Measurements from ENCODE around the gene RHOH.
A peak's percentile ranks its signal among the peaks of the same experiment; 100 is the strongest.
"Not testable (repeated sequence)": the region's sequence is repeated elsewhere in the genome, so short reads cannot be mapped to it uniquely, and the experiment has no call there.

The RHOH gene, protein sequence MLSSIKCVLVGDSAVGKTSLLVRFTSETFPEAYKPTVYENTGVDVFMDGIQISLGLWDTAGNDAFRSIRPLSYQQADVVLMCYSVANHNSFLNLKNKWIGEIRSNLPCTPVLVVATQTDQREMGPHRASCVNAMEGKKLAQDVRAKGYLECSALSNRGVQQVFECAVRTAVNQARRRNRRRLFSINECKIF

DNA sequence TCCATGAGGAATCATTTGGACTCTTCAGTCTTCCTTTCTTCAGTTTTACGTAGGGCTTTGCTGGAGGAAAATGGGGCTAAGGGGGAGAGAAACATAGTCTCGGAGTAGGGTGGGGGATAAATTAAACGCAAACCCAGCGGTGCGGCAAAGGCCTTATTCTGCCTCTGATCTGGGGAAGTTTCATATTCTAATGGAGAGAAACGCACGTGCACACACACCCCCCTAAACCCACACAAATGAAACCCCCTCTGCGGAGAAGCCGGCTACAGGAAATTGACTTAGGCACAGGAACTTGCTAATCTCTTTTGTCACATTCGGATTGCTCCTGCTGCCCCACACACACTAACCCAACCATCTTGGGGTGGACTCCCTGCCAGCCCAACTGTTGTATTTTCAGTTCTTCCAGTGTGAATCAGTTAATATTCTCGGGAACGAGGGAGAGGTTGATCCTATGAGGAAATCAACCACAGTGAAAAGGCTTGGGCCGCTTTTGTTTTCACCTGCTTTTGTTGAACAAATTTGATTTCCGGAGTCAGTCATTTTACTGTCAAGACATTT, at the start of gene RHOH:
Gene RHOH, plus strand, starts transcription at position 308 of the 558 bp plus-strand sequence. CDS start 46,356 bp downstream, outside the sequence.
- Histone ChIP-seq H3K9me3 (ENCODE audit: control insufficient read depth in 5 of 5, low read length in 5 of 5) (no peaks in the 10 kb centered on the region), H3K27me3 (ENCODE audit: control insufficient read depth in 5 of 5, insufficient read depth in 4 of 5, low read length in 5 of 5) (peaks cover 0 to 10% (median 3%) of the 10 kb centered on the region in 5 donors), H3K9ac (ENCODE audit: low read length in 5 of 5) (no peak within 1 kb of the TSS), H3K4me3 (ENCODE audit: low read depth in 1 of 5, low read length in 5 of 5) (peak within 1 kb of the TSS in 3 of 5 donors; percentile 27 to 51 (median 27)), H3K4me1 (ENCODE audit: control insufficient read depth in 5 of 5, insufficient read depth in 5 of 5, low read length in 5 of 5) (no peaks in the 10 kb centered on the region), H3K36me3 (ENCODE audit: control insufficient read depth in 5 of 5, insufficient read depth in 5 of 5, low read length in 5 of 5) (no peaks in the 10 kb centered on the region), H3K27ac (ENCODE audit: low read depth, low read length) (no peak within 1 kb of the TSS)

GRCh38 chr4:40147490-40147889, 49.3 kb upstream of the RHOH start:
- H3K9ac ChIP-seq (ENCODE audit: low read length in 5 of 5): not testable (repeated sequence)

DNA sequence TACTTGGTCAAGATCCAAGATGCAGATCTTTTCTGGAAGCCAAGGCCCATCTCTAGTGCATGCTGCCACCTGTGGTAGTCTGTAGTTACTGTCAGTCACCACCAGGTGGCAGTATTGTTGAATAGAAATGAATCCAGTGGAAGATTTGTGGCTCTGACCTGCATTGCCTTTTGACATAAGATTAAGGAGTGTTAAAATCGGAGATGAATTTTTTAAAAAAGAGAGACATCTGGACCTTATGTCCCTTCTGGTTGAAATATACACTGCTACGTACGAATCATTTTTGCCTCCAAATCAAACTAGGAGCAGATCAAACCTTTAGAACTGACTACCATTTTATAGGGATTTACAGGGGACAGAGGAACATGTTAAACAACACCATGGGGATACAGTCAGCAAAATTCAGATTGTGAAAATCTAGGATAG, 46.9 kb upstream of the RHOH start:
- Histone ChIP-seq H3K27me3 (ENCODE audit: control insufficient read depth in 5 of 5, insufficient read depth in 4 of 5, low read length in 5 of 5) (no peaks in the 10 kb centered on the region), H3K4me1 (ENCODE audit: control insufficient read depth in 5 of 5, insufficient read depth in 5 of 5, low read length in 5 of 5) (no peaks in the 10 kb centered on the region), H3K9ac (ENCODE audit: low read length in 5 of 5) (no peak overlapping the region), H3K9me3 (ENCODE audit: control insufficient read depth in 5 of 5, low read length in 5 of 5) (peaks cover 0 to 6% (median 0%) of the 10 kb centered on the region in 5 donors), H3K36me3 (ENCODE audit: control insufficient read depth in 5 of 5, insufficient read depth in 5 of 5, low read length in 5 of 5) (no peaks in the 10 kb centered on the region), H3K4me3 (ENCODE audit: low read depth in 1 of 5, low read length in 5 of 5) (no peak overlapping the region), H3K27ac (ENCODE audit: low read depth, low read length) (no peak overlapping the region)

More at GRCh38 chr4:40147490-40147889, 49.3 kb upstream of the RHOH start:
- not testable (repeated sequence) for H3K27ac ChIP-seq (ENCODE audit: low read depth, low read length); H3K4me1 ChIP-seq (ENCODE audit: control insufficient read depth in 5 of 5, insufficient read depth in 5 of 5, low read length in 5 of 5); H3K9me3 ChIP-seq (ENCODE audit: control insufficient read depth in 5 of 5, low read length in 5 of 5); H3K27me3 ChIP-seq (ENCODE audit: control insufficient read depth in 5 of 5, insufficient read depth in 4 of 5, low read length in 5 of 5); H3K4me3 ChIP-seq (ENCODE audit: low read depth in 1 of 5, low read length in 5 of 5)
- H3K36me3 ChIP-seq (ENCODE audit: control insufficient read depth in 5 of 5, insufficient read depth in 5 of 5, low read length in 5 of 5): peaks cover 0 to 15% (median 9%) of the 10 kb centered on the region in 5 donors

- Histone ChIP-seq H3K9ac (ENCODE audit: low read length in 5 of 5) (no peak overlapping the region), H3K27me3 (ENCODE audit: control insufficient read depth in 5 of 5, insufficient read depth in 4 of 5, low read length in 5 of 5) (no peaks in the 10 kb centered on the region), H3K9me3 (ENCODE audit: control insufficient read depth in 5 of 5, low read length in 5 of 5) (peaks cover 0 to 6% (median 0%) of the 10 kb centered on the region in 5 donors), H3K4me1 (ENCODE audit: control insufficient read depth in 5 of 5, insufficient read depth in 5 of 5, low read length in 5 of 5) (no peaks in the 10 kb centered on the region), H3K27ac (ENCODE audit: low read depth, low read length) (no peak overlapping the region), H3K36me3 (ENCODE audit: control insufficient read depth in 5 of 5, insufficient read depth in 5 of 5, low read length in 5 of 5) (no peaks in the 10 kb centered on the region), H3K4me3 (ENCODE audit: low read depth in 1 of 5, low read length in 5 of 5) (no peak overlapping the region)
Measured at GRCh38 chr4:40150932-40151331, 45.9 kb upstream of the RHOH start.

DNA sequence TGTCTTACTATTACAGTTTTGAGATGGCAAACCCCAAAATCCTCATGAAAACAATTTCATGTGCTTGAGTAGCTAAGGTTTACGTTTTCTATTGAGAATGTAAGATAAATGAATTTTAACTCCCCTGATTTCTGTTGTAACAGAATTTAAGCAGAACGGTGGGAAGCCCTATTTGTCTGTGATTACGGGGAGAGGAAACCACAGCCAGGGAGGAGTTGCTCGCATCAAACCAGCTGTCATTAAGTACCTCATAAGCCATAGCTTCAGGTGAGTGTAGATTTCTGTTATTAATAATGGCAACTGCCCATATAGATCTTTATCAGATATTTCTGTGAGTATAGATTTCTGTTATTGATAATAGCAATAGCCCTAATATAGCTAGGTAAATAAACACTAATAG, 44.2 kb upstream of the RHOH start:
- no peak overlapping the region for H3K27ac ChIP-seq (ENCODE audit: low read depth, low read length)
- H3K4me1 ChIP-seq (ENCODE audit: control insufficient read depth in 5 of 5, insufficient read depth in 5 of 5, low read length in 5 of 5): peaks cover 0 to 3% (median 0%) of the 10 kb centered on the region in 5 donors
- H3K9me3 ChIP-seq (ENCODE audit: control insufficient read depth in 5 of 5, low read length in 5 of 5): peaks cover 0 to 6% (median 0%) of the 10 kb centered on the region in 5 donors
- no peak overlapping the region for H3K4me3 ChIP-seq (ENCODE audit: low read depth in 1 of 5, low read length in 5 of 5)
- H3K9ac ChIP-seq (ENCODE audit: low read length in 5 of 5): no peak overlapping the region
- H3K36me3 ChIP-seq (ENCODE audit: control insufficient read depth in 5 of 5, insufficient read depth in 5 of 5, low read length in 5 of 5): no peaks in the 10 kb centered on the region
- no peaks in the 10 kb centered on the region for H3K27me3 ChIP-seq (ENCODE audit: control insufficient read depth in 5 of 5, insufficient read depth in 4 of 5, low read length in 5 of 5)

- no peak overlapping the region for H3K9ac ChIP-seq (ENCODE audit: low read length in 5 of 5)
- H3K9me3 ChIP-seq (ENCODE audit: control insufficient read depth in 5 of 5, low read length in 5 of 5): peaks cover 0 to under 1% (median 0%) of the 10 kb centered on the region in 5 donors
- peaks cover 0 to 3% (median 0%) of the 10 kb centered on the region in 5 donors for H3K4me1 ChIP-seq (ENCODE audit: control insufficient read depth in 5 of 5, insufficient read depth in 5 of 5, low read length in 5 of 5)
- no peak overlapping the region for H3K4me3 ChIP-seq (ENCODE audit: low read depth in 1 of 5, low read length in 5 of 5)
- H3K36me3 ChIP-seq (ENCODE audit: control insufficient read depth in 5 of 5, insufficient read depth in 5 of 5, low read length in 5 of 5): peaks cover 0 to 3% (median 0%) of the 10 kb centered on the region in 5 donors
- no peaks in the 10 kb centered on the region for H3K27me3 ChIP-seq (ENCODE audit: control insufficient read depth in 5 of 5, insufficient read depth in 4 of 5, low read length in 5 of 5)
- no peak overlapping the region for H3K27ac ChIP-seq (ENCODE audit: low read depth, low read length)
Measured at GRCh38 chr4:40157436-40157835, 39.4 kb upstream of the RHOH start.

GRCh38 chr4:40160258-40160657, 36.6 kb upstream of the RHOH start:
- Histone ChIP-seq H3K27ac (ENCODE audit: low read depth, low read length) (no peak overlapping the region), H3K4me3 (ENCODE audit: low read depth in 1 of 5, low read length in 5 of 5) (no peak overlapping the region), H3K4me1 (ENCODE audit: control insufficient read depth in 5 of 5, insufficient read depth in 5 of 5, low read length in 5 of 5) (peaks cover 0 to 3% (median 0%) of the 10 kb centered on the region in 5 donors), H3K36me3 (ENCODE audit: control insufficient read depth in 5 of 5, insufficient read depth in 5 of 5, low read length in 5 of 5) (peaks cover 0 to 3% (median 0%) of the 10 kb centered on the region in 5 donors), H3K27me3 (ENCODE audit: control insufficient read depth in 5 of 5, insufficient read depth in 4 of 5, low read length in 5 of 5) (no peaks in the 10 kb centered on the region), H3K9me3 (ENCODE audit: control insufficient read depth in 5 of 5, low read length in 5 of 5) (peaks cover 0 to 4% (median 0%) of the 10 kb centered on the region in 5 donors), H3K9ac (ENCODE audit: low read length in 5 of 5) (no peak overlapping the region)

DNA sequence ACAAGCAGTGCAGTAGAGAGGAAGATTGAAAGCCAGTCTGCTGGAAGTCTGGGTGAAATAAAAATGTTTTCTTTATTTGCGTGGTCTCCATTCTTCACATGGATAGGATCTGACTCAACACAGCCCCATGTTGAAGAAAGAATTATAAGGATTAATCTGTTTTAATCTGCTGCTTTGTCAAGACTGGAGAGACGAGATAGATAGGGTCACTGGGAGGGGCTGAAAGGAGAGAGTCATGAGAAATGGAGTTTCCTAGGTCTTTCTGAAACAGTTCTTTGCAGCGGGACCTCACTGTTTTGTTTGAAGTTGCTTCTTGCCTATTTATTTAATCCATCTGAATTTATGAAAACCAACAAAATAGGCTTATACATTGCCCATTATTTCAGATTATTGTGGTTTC, 32.4 kb upstream of the RHOH start:
- Histone ChIP-seq H3K4me3 (ENCODE audit: low read depth in 1 of 5, low read length in 5 of 5) (no peak overlapping the region), H3K4me1 (ENCODE audit: control insufficient read depth in 5 of 5, insufficient read depth in 5 of 5, low read length in 5 of 5) (peaks cover 0 to 3% (median 0%) of the 10 kb centered on the region in 5 donors), H3K9ac (ENCODE audit: low read length in 5 of 5) (no peak overlapping the region), H3K27ac (ENCODE audit: low read depth, low read length) (no peak overlapping the region), H3K36me3 (ENCODE audit: control insufficient read depth in 5 of 5, insufficient read depth in 5 of 5, low read length in 5 of 5) (peaks cover 0 to 3% (median 2%) of the 10 kb centered on the region in 5 donors), H3K9me3 (ENCODE audit: control insufficient read depth in 5 of 5, low read length in 5 of 5) (peaks cover 4 to 13% (median 10%) of the 10 kb centered on the region in 5 donors), H3K27me3 (ENCODE audit: control insufficient read depth in 5 of 5, insufficient read depth in 4 of 5, low read length in 5 of 5) (no peaks in the 10 kb centered on the region)

DNA sequence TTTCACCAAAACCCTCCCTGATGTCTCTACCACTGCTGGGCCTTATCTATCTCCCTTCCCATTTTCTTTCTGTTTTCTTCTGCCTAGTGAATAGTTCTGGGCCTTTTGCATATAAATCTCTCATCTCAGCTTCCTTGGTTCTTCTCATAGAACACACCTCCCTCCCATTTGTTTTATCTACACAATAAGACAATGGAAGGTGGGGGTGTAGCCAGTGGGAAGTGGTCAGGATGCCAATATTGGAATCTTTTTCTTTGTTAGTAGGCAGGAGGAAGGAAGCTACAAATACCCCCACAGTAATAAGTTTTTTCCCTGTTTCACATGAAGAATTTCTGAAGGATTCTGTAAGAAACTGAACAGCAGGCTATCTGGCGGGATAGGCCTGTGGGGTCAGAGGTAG, 30.9 kb upstream of the RHOH start:
- Histone ChIP-seq H3K27me3 (ENCODE audit: control insufficient read depth in 5 of 5, insufficient read depth in 4 of 5, low read length in 5 of 5) (no peaks in the 10 kb centered on the region), H3K9me3 (ENCODE audit: control insufficient read depth in 5 of 5, low read length in 5 of 5) (peaks cover 4 to 13% (median 10%) of the 10 kb centered on the region in 5 donors), H3K27ac (ENCODE audit: low read depth, low read length) (no peak overlapping the region), H3K9ac (ENCODE audit: low read length in 5 of 5) (no peak overlapping the region), H3K36me3 (ENCODE audit: control insufficient read depth in 5 of 5, insufficient read depth in 5 of 5, low read length in 5 of 5) (peaks cover 0 to 3% (median 2%) of the 10 kb centered on the region in 5 donors), H3K4me1 (ENCODE audit: control insufficient read depth in 5 of 5, insufficient read depth in 5 of 5, low read length in 5 of 5) (peaks cover 0 to 3% (median 0%) of the 10 kb centered on the region in 5 donors), H3K4me3 (ENCODE audit: low read depth in 1 of 5, low read length in 5 of 5) (no peak overlapping the region)

DNA sequence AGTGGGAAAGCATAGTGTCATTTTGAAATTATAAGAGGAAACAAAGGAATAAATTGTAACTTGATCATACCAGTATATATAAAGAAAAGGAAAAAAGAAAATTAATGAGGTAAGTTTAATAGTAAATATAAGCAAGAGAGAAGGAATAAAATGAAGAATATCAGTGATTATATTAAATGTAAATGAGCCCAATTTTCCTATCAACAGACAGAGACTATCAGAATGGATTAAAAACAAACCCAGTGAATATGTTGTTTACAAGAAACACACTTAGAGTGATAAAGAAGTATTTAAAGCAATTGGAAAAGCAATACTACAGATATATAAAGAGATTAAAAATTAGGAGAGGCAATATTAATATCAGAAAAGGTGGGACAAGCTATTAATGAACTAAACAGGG, 28.8 kb upstream of the RHOH start:
- H3K9ac ChIP-seq (ENCODE audit: low read length in 5 of 5): no peak overlapping the region
- H3K9me3 ChIP-seq (ENCODE audit: control insufficient read depth in 5 of 5, low read length in 5 of 5): peaks cover 0 to 13% (median 10%) of the 10 kb centered on the region in 5 donors
- peaks cover 0 to 3% (median 0%) of the 10 kb centered on the region in 5 donors for H3K36me3 ChIP-seq (ENCODE audit: control insufficient read depth in 5 of 5, insufficient read depth in 5 of 5, low read length in 5 of 5)
- H3K4me1 ChIP-seq (ENCODE audit: control insufficient read depth in 5 of 5, insufficient read depth in 5 of 5, low read length in 5 of 5): peaks cover 0 to 4% (median 0%) of the 10 kb centered on the region in 5 donors
- no peak overlapping the region for H3K27ac ChIP-seq (ENCODE audit: low read depth, low read length)
- H3K27me3 ChIP-seq (ENCODE audit: control insufficient read depth in 5 of 5, insufficient read depth in 4 of 5, low read length in 5 of 5): no peaks in the 10 kb centered on the region
- H3K4me3 ChIP-seq (ENCODE audit: low read depth in 1 of 5, low read length in 5 of 5): no peak overlapping the region
